ENCODE data around the gene FBXO24.

The FBXO24 gene

GRCh38 chr7:100572281-100572948 lies 13.7 kb upstream of the FBXO24 start:
- no peak for TF ChIP-seq CTCF (IDR thresholded peaks at IDR 0.05; ENCODE audit: insufficient read depth, low read length, missing control alignments)
- ChIA-PET CTCF (interaction anchor here (1.1 to 2.6 kb wide), 3 partner anchors 8 to 12 kb away, joined by 6 to 15 read pairs (median 8); no protein-coding TSS in a partner anchor), POLR2A (interaction anchor here (1.0 to 1.3 kb wide), 2 partner anchors 14 to 103 kb away, joined by 3 to 4 read pairs; partner anchors contain the start of genes FBXO24 and LRCH4)
- no peak overlapping the region for H3K4me3 ChIP-seq (ENCODE audit: low read depth, low read length)
- DNase-seq (ENCODE audit: low read depth, low spot score) = no peak

GRCh38 chr7:100572949-100573675 lies 13.0 kb upstream of the FBXO24 start:
- no peak for TF ChIP-seq CTCF (IDR thresholded peaks at IDR 0.05; ENCODE audit: insufficient read depth, low read length, missing control alignments)
- no peak overlapping the region for H3K4me3 ChIP-seq (ENCODE audit: low read depth, low read length)
- POLR2A ChIA-PET = interaction anchor here (1.0 to 1.3 kb wide), 2 partner anchors 13 to 103 kb away, joined by 3 to 4 read pairs; partner anchors contain the start of genes FBXO24 and LRCH4
- CTCF ChIA-PET = interaction anchor here (1.1 to 2.6 kb wide), 2 partner anchors 9 to 11 kb away, joined by 8 to 15 read pairs; no protein-coding TSS in a partner anchor
- no peak for DNase-seq (ENCODE audit: low read depth, low spot score)

GRCh38 chr7:100573691-100574361 lies 12.3 kb upstream of the FBXO24 start, which contains the start of gene SAP25:
Gene SAP25, minus strand, starts transcription at chr7:100573900. Its CDS starts 158 bp downstream, at chr7:100573742.
- ChIA-PET CTCF (interaction anchor here (2.6 kb wide), 1 partner anchor 10 kb away, joined by 15 read pairs; no protein-coding TSS in a partner anchor), POLR2A (no interaction called here)

GRCh38 chr7:100574362-100575205 lies 11.5 kb upstream of the FBXO24 start:
- CTCF ChIA-PET = interaction anchor here (2.6 kb wide), 1 partner anchor 11 kb away, joined by 15 read pairs; no protein-coding TSS in a partner anchor
- DNase-seq (ENCODE audit: low read depth, low spot score) = no peak
- POLR2A ChIA-PET = no interaction called here
- no peak for TF ChIP-seq CTCF (IDR thresholded peaks at IDR 0.05; ENCODE audit: insufficient read depth, low read length, missing control alignments)
- H3K4me3 ChIP-seq (ENCODE audit: low read depth, low read length) = no peak overlapping the region

More at GRCh38 chr7:100573691-100574361, 12.3 kb upstream of the FBXO24 start, which contains the start of gene SAP25:
- DNase-seq (ENCODE audit: low read depth, low spot score) = no peak
- TF ChIP-seq CTCF (IDR thresholded peaks at IDR 0.05; ENCODE audit: insufficient read depth, low read length, missing control alignments) = peak; percentile 1
- no peak within 1 kb of the TSS for H3K4me3 ChIP-seq (ENCODE audit: low read depth, low read length)

- POLR2A ChIA-PET = interaction anchor here (1.0 kb wide), 1 partner anchor 9 kb away, joined by 4 read pairs; no protein-coding TSS in a partner anchor
- TF ChIP-seq CTCF (IDR thresholded peaks at IDR 0.05; ENCODE audit: insufficient read depth, low read length, missing control alignments) = no peak
Measured at GRCh38 chr7:100575206-100575631, 10.9 kb upstream of the FBXO24 start.

More at GRCh38 chr7:100575206-100575631, 10.9 kb upstream of the FBXO24 start:
- DNase-seq (ENCODE audit: low read depth, low spot score) = no peak
- CTCF ChIA-PET = no interaction called here
- H3K4me3 ChIP-seq (ENCODE audit: low read depth, low read length) = no peak overlapping the region

Data from AG04449 (cell line).